ENCODE measurements around the gene MASP2. TPM values are rescaled to one million over a fixed set of nuclear protein-coding genes. Genes with fewer than 3 reads are reported as not detected.
"Not testable (repeated sequence)": the region's sequence is repeated elsewhere in the genome, so short reads cannot be mapped to it uniquely, and the experiment has no call there.

MASP2 gene
- not detected in 2 replicates for total RNA-seq
- long read RNA-seq: 0 reads

DNA sequence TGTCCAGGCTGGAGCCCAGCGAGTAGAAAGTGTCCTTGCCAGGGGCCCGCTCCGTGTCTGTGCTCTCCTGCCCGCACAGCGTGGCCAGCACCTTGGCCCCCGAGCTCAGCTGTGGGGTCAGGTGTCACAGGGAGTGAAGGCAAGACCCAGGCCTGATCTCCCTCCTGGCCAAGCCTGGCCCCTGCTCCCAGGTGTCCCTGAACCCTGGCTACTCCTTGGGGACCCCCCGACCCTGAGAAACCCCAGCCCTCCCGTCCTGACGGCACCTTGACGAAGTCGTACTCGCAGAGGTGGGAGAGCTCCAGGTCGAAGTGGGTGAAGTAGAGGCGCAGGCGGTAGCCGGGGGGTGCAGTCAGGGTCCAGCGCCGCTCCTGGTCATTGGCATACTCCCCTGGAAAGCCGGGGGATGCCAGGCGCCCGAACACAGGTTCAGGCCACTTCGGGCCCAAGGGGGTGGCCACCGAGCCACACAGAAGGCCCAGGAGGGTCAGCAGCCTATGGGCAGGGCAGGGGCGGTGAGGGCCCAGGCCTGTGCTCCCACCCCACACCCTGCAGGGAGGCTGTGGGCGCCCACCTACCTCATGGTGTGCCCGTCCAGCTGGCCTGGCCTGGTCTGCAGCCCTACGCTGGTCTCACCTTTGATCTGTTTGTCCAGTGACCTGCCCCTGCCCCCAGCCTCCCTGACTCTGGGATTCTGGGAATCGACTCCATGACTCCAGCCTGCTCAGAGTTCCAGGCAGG is at the start of gene MASP2:
Gene MASP2 (minus strand): TSS at position 615 of the 741 bp plus-strand sequence. CDS start 32 bp downstream, at position 583.
- TF ChIP-seq, protein P1, sequence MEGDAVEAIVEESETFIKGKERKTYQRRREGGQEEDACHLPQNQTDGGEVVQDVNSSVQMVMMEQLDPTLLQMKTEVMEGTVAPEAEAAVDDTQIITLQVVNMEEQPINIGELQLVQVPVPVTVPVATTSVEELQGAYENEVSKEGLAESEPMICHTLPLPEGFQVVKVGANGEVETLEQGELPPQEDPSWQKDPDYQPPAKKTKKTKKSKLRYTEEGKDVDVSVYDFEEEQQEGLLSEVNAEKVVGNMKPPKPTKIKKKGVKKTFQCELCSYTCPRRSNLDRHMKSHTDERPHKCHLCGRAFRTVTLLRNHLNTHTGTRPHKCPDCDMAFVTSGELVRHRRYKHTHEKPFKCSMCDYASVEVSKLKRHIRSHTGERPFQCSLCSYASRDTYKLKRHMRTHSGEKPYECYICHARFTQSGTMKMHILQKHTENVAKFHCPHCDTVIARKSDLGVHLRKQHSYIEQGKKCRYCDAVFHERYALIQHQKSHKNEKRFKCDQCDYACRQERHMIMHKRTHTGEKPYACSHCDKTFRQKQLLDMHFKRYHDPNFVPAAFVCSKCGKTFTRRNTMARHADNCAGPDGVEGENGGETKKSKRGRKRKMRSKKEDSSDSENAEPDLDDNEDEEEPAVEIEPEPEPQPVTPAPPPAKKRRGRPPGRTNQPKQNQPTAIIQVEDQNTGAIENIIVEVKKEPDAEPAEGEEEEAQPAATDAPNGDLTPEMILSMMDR (IDR thresholded peaks at IDR 0.05; ENCODE audit: unreplicated experiment): no peak
- H3K4me3 Mint-ChIP-seq (ENCODE audit: low read depth): no peak within 1 kb of the TSS
- no peaks in the 10 kb centered on the region for H3K9me3 Mint-ChIP-seq (ENCODE audit: low read depth)
- no peak for DNase-seq (ENCODE audit: low spot score, unreplicated experiment)
- H3K27ac Mint-ChIP-seq: no peak within 1 kb of the TSS
- H3K4me1 Mint-ChIP-seq (ENCODE audit: low read depth): peaks cover 3% of the 10 kb centered on the region
- H3K27me3 Mint-ChIP-seq: no peaks in the 10 kb centered on the region
- H3K36me3 Mint-ChIP-seq (ENCODE audit: insufficient read depth): no peaks in the 10 kb centered on the region

DNA sequence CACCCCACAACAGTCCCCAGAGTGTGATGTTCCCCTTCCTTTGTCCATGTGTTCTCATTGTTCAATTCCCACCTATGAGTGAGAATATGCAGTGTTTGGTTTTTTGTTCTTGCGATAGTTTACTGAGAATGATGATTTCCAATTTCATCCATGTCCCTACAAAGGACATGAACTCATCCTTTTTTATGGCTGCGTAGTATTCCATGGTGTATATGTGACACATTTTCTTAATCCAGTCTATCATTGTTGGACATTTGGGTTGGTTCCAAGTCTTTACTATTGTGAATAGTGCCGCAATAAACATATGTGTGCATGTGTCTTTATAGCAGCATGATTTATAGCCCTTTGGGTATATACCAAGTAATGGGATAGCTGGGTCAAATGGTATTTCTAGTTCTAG is 36.7 kb upstream of the MASP2 start:
- not testable (repeated sequence) for H3K9me3 Mint-ChIP-seq (ENCODE audit: low read depth); H3K4me1 Mint-ChIP-seq (ENCODE audit: low read depth); H3K27me3 Mint-ChIP-seq; H3K27ac Mint-ChIP-seq; DNase-seq (ENCODE audit: low spot score, unreplicated experiment); H3K4me3 Mint-ChIP-seq (ENCODE audit: low read depth)
- peaks cover 38% of the 10 kb centered on the region for H3K36me3 Mint-ChIP-seq (ENCODE audit: insufficient read depth)

DNA sequence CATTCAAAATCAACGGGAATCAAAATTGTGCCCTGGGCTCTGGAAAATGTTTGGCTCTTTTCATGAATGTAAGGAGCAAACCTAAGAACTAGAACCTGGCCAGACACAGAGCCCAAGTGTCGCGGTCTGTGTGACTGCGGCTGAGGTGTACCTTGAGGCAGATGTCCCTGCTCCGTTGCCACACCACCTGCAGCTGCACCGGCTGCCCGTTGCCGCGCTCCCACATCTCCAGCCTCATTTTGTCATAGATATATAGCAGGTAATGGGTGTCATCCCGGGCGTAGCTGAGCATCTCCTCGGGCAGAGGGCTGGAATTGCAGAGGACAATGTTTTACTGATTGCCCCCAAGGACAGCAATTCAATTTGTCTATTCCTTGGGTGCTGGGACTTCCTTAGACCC is 33.9 kb upstream of the MASP2 start:
- Mint-ChIP-seq H3K4me3 (ENCODE audit: low read depth) (no peak overlapping the region), H3K9me3 (ENCODE audit: low read depth) (no peaks in the 10 kb centered on the region), H3K4me1 (ENCODE audit: low read depth) (no peaks in the 10 kb centered on the region), H3K36me3 (ENCODE audit: insufficient read depth) (peaks cover 34% of the 10 kb centered on the region), H3K27me3 (no peaks in the 10 kb centered on the region), H3K27ac (no peak overlapping the region)
- TF ChIP-seq, protein P1 (IDR thresholded peaks at IDR 0.05; ENCODE audit: unreplicated experiment): no peak
- no peak for DNase-seq (ENCODE audit: low spot score, unreplicated experiment)

DNA sequence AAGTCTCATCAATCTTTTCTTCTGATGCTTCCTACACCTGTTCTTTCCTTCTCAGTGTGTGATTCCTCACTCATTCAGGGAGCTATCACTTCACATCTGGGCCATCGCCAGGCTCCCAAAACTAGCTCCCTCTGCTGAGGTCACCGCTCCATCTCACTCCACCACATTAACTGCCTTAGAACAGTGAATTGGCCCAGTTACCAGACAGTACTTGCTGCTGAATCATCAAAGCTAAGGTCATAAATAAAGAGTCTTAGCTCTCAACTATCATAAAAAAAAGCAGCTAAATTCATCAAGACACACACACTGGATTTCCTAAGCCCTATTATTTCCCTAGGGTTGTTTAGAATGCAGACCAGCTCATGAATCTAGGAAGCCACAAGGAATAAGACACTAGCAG is 31.6 kb upstream of the MASP2 start:
- Mint-ChIP-seq H3K36me3 (ENCODE audit: insufficient read depth) (peaks cover 25% of the 10 kb centered on the region), H3K27ac (no peak overlapping the region), H3K4me3 (ENCODE audit: low read depth) (no peak overlapping the region), H3K27me3 (no peaks in the 10 kb centered on the region), H3K9me3 (ENCODE audit: low read depth) (no peaks in the 10 kb centered on the region), H3K4me1 (ENCODE audit: low read depth) (no peaks in the 10 kb centered on the region)
- TF ChIP-seq, protein P1 (IDR thresholded peaks at IDR 0.05; ENCODE audit: unreplicated experiment): no peak
- DNase-seq (ENCODE audit: low spot score, unreplicated experiment): no peak

DNA sequence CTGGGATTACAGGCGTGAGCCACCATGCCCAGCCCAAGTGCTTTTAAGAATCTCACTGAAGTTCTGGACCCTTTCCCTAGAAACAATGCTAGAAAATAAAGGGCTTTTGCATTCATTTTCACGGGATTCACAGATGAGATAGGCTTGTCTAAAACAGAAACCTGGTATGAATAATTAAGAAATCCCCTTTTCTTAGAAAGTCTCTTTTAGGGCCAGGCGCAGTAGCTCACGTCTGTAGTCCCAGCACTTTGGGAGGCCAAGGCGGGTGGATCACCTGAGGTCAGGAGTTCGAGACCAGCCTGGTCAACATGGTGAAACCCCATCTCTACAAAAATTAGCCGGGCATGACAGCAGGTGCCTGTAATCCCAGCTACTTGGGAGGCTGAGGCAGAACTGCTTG is 26.4 kb upstream of the MASP2 start:
- DNase-seq (ENCODE audit: low spot score, unreplicated experiment); H3K9me3 Mint-ChIP-seq (ENCODE audit: low read depth); H3K27me3 Mint-ChIP-seq; H3K27ac Mint-ChIP-seq; H3K4me1 Mint-ChIP-seq (ENCODE audit: low read depth); H3K4me3 Mint-ChIP-seq (ENCODE audit: low read depth): not testable (repeated sequence)
- H3K36me3 Mint-ChIP-seq (ENCODE audit: insufficient read depth): peaks cover 26% of the 10 kb centered on the region

DNA sequence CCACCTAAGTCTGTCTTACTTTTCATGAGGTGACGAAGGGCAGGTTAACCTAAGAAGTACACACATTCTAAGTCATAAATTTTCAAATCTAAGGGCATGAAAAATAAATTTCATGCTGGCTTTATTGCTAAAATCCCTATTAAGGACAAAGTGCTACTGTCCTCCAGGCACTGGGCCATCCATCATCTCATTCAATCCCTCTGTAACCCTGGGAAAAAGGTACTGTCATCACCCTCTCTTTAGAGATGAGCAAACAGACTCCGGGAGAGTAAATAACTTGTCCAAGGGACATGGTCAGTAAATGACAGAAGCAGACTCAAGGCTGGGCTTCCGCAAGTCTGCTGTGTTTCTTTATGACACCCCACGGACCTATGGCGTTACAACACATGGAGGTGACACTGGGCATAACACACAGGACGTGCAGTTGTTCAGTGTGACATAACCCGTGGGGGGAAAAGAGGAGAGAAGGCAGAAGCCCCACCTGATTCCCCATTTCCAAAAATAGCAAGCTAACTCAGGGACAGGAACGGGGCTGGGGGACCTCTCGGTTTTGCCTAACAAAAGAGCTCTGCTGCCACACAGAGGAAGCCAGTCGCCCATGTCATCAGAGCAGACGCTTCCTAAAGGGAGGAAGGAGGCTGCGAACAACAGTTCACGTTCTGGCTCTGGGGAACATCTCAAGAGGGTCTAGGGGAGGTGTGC is 25.3 kb upstream of the MASP2 start:
- Mint-ChIP-seq H3K4me1 (ENCODE audit: low read depth) (peaks cover 2% of the 10 kb centered on the region), H3K9me3 (ENCODE audit: low read depth) (no peaks in the 10 kb centered on the region), H3K27ac (no peak overlapping the region), H3K27me3 (no peaks in the 10 kb centered on the region), H3K4me3 (ENCODE audit: low read depth) (no peak overlapping the region), H3K36me3 (ENCODE audit: insufficient read depth) (peaks cover 25% of the 10 kb centered on the region)
- TF ChIP-seq, protein P1 (IDR thresholded peaks at IDR 0.05; ENCODE audit: unreplicated experiment): no peak
- no peak for DNase-seq (ENCODE audit: low spot score, unreplicated experiment)

All from progenitor cell of endocrine pancreas (in vitro differentiated cells).